ENCODE data around the gene ABCC1.

The ABCC1 gene

DNA sequence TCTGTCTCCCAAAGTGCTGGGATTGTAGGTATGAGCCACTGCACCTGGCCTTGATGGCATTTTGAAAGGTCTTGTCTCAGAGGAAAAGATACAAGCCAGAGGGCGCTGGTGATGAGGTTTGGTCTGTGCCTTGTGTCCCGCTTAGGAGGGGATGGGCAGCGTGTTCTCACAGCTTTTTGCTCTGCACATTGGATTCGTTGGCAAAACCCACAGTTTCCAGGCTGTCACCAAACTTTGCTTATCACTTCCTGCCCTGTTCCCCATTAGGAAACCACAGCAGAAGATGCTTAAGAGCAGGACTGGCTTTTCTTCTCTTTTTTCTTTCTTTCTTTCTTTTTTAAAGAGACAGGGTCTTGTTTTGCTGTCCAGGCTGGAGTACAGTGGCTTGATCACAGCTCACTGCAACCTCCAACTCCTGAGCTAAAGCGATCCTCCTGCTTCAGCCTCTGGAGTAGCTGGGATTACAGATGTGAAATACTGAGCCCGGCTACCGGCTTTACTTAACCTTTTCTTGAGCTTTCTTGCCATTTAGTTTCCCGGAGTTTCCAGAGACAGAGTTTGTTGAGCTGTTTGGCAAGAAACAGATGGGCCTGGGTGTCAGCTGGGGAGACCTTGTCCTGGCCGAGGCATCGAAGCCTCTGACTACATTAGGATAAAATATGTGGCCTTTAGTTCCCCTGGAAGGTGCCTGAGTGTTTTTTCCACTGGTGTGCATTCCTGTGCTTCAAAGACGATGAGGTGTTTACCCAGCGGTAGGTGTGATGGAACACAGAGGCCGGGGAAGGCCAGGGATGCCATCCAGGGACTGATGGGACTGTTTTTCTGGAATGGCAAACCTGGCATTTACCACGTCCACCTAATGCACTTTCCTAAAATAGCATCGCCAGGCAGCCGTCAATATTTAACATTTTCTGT lies 112.9 kb downstream of the ABCC1 start:
- peak; percentile 11 for DNase-seq (ENCODE audit: low read depth)
- H3K4me3 ChIP-seq (ENCODE audit: low read depth, low read length), result no peak overlapping the region
- TF ChIP-seq, protein P1, sequence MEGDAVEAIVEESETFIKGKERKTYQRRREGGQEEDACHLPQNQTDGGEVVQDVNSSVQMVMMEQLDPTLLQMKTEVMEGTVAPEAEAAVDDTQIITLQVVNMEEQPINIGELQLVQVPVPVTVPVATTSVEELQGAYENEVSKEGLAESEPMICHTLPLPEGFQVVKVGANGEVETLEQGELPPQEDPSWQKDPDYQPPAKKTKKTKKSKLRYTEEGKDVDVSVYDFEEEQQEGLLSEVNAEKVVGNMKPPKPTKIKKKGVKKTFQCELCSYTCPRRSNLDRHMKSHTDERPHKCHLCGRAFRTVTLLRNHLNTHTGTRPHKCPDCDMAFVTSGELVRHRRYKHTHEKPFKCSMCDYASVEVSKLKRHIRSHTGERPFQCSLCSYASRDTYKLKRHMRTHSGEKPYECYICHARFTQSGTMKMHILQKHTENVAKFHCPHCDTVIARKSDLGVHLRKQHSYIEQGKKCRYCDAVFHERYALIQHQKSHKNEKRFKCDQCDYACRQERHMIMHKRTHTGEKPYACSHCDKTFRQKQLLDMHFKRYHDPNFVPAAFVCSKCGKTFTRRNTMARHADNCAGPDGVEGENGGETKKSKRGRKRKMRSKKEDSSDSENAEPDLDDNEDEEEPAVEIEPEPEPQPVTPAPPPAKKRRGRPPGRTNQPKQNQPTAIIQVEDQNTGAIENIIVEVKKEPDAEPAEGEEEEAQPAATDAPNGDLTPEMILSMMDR (IDR thresholded peaks at IDR 0.05; ENCODE audit: insufficient read depth, low read depth, low read length, missing control alignments), result no peak

DNA sequence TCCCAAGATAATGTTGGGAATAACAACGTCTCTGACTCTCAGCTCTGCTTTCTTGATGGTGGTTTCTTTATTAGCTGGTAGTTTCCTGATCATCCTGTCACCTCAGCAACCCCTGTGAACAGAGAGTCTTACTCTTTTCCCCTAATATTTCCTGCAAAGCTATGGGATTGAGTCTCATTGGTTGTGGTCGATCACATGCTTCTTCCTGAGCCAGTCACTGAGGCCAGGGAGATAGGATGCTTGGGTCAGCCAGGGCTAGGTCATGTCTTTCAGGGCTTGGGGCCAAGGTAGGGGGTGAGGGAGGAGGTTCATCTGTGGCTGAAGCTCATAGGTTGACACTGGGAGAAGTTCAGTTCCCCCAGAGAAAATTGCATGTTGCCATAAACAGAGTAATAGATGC lies 114.3 kb downstream of the ABCC1 start:
- peak; percentile 10 for DNase-seq (ENCODE audit: low read depth)
- H3K4me3 ChIP-seq (ENCODE audit: low read depth, low read length), result no peak overlapping the region
- TF ChIP-seq, protein P1 (IDR thresholded peaks at IDR 0.05; ENCODE audit: insufficient read depth, low read depth, low read length, missing control alignments), result no peak

DNA sequence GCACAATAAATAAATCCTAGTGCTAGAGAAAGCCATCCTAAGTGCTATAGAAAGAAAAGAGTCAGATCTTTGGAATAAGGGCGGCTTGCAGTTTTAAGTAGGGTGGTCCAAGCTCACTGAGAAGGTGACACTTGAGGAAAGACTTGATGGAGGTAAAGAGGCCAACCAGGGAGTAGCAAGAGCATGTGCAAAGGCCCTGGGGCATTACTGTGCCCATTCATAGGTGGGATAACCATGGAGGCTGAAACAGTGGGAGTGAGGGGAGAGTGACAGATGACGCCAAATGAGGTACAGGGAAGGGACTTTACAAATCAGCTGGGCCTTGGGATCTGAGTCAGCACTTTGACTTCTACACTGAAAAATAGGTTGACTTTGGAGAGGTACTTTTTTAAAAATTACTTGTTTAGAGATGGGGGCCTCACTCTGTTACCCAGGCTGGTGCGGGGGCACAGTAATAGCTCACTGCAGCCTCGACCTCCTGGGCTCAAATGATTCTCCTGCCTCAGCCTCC lies 115.5 kb downstream of the ABCC1 start:
- TF ChIP-seq, protein P1 (IDR thresholded peaks at IDR 0.05; ENCODE audit: insufficient read depth, low read depth, low read length, missing control alignments), result no peak
- DNase-seq (ENCODE audit: low read depth), result no peak
- no peak overlapping the region for H3K4me3 ChIP-seq (ENCODE audit: low read depth, low read length)

DNA sequence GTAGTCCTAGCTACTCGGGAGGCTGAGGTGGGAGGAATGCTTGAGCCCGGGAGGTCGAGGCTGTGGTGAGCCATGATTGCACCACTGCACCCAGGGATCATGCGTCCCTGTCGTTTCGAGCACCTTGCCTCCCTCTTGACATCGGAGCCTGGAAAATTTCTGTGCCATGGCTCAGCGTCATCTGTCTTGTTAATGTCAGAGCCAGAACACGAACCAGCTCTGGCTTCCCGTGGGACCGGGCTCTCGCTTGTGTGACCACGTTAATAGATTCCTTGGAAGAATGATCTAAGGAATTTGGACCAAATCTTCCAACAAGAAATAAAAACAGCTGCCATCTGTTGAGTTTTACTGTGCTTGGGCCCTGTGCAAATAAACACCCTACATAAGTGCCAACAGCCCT lies 117.7 kb downstream of the ABCC1 start:
- H3K4me3 ChIP-seq (ENCODE audit: low read depth, low read length), result no peak overlapping the region
- DNase-seq (ENCODE audit: low read depth), result no peak
- TF ChIP-seq, protein P1 (IDR thresholded peaks at IDR 0.05; ENCODE audit: insufficient read depth, low read depth, low read length, missing control alignments), result no peak

DNA sequence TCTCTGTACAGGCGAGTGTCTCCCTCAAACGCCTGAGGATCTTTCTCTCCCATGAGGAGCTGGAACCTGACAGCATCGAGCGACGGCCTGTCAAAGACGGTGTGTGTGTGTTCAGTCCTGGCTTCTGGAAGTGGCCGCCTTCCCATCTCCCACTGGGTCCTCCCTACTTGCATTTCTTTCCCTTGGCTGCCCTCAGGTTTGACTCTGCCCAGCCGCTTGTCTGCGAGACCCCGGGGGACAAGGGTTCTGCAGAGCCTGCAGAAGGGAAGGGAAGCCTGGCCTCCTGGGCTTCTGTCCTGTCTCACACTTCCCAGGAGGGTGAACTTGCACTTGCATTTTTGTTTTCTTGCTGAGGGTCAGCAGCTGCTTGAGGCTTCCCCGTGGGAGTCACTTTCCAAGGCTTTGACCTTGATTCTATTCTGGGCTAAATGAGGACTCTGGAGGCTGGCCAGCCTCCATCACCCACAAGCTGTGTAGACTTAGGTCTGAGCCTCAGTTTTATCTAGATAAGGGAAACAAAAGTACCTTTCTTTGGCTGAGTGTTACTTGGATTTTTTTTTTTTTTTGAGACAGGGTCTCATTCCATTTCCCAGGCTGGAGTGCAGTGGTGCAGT lies 122.3 kb downstream of the ABCC1 start:
- no peak for DNase-seq (ENCODE audit: low read depth)
- TF ChIP-seq, protein P1 (IDR thresholded peaks at IDR 0.05; ENCODE audit: insufficient read depth, low read depth, low read length, missing control alignments), result no peak
- H3K4me3 ChIP-seq (ENCODE audit: low read depth, low read length), result no peak overlapping the region

DNA sequence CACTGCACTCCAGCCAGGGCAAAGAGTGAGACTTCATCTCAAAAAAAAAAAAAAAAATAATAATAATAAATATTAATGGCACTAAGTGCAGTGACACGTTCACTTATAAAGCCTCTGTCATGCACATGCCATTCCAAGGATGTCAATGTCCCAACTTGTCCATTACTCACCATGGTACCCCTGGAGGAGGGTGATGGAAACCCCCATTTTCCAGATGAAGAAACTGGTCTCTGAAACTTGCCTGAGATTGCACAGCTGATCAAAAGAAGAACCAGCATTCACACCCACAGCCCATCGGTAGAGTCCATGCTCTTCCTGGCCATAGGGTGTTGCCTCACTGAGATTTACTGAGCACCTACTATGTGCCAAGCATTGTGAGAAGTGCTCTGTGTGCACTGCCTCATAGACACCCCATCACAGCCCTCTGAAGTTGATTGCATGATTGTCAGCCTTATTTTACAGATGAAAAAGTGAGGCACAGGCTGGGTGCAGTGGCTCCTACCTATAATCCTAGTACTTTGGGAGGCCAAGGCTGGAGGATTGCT lies 123.7 kb downstream of the ABCC1 start:
- TF ChIP-seq, protein P1 (IDR thresholded peaks at IDR 0.05; ENCODE audit: insufficient read depth, low read depth, low read length, missing control alignments), result no peak
- no peak overlapping the region for H3K4me3 ChIP-seq (ENCODE audit: low read depth, low read length)
- DNase-seq (ENCODE audit: low read depth), result no peak
